Stimulated activated naive CD8-positive, alpha-beta T cell treated with anti-CD3 and anti-CD28 coated beads, Interleukin-15, Interleukin-2, amounts not matched to agents 100 ng/mL and 50 ng/mL, for 24 hours (primary cell): ENCODE data around the gene EPHX1.

Source experiments
- H3K27ac Mint-ChIP-seq: one replicate; pipeline ENCODE4 v1.8.0; 2021; ENCODE audit warnings: mild to moderate bottlenecking, mixed read lengths
- H3K27me3 Mint-ChIP-seq: one replicate; pipeline ENCODE4 v1.8.0; 2021; ENCODE audit warnings: mixed read lengths
- H3K36me3 Mint-ChIP-seq: one replicate; pipeline ENCODE4 v1.8.0; 2021; ENCODE audit warnings: low read depth, mixed read lengths
- H3K4me1 Mint-ChIP-seq: one replicate; pipeline ENCODE4 v1.8.0; 2021; ENCODE audit warnings: low read depth, mixed read lengths
- H3K4me3 Mint-ChIP-seq: one replicate; pipeline ENCODE4 v1.8.0; 2021; ENCODE audit warnings: mild to moderate bottlenecking, mixed read lengths
- H3K9me3 Mint-ChIP-seq: one replicate; pipeline ENCODE4 v1.8.0; 2021; ENCODE audit warnings: mixed read lengths

The EPHX1 gene

GRCh38 chr1:225892307-225892706, 82.4 kb downstream of the EPHX1 start:
- Mint-ChIP-seq H3K4me1 (peaks cover 25% of the 10 kb centered on the region), H3K4me3 (no peak overlapping the region), H3K27me3 (no peaks in the 10 kb centered on the region), H3K36me3 (no peaks in the 10 kb centered on the region), H3K9me3 (no peaks in the 10 kb centered on the region), H3K27ac (no peak overlapping the region)
